SK-N-MC (cell line): Measurements from ENCODE around the gene C4orf50.

Experiments
- EZH2 ChIP-seq: fragments of 200-600 bp; sonication (generic); IDR thresholded peaks from one replicate; pipeline ENCODE4 v1.6.1; 2017; ENCODE audit warnings: antibody characterized with exemption
- FOXP2 ChIP-seq: optimal IDR thresholded peaks from 2 replicates; pipeline ENCODE3; 2011; ENCODE audit warnings: mild to moderate bottlenecking, moderate library complexity; ENCODE audit not compliant: insufficient read depth; ENCODE audit errors: extremely low read length, control extremely low read depth
- POLR2AphosphoS5 ChIP-seq: IDR thresholded peaks from 2 replicates; pipeline ENCODE4 v1.6.1; 2012; ENCODE audit warnings: mild to moderate bottlenecking, low read depth, low read length, borderline replicate concordance

GRCh38 chr4:5957076-5957475 is 61.2 kb downstream of the C4orf50 start:
- TF ChIP-seq EZH2 (no peak), POLR2AphosphoS5 (no peak), FOXP2 (no peak)
